GM19035 (cell line): ENCODE measurements around the gene CRYAA.

Experiments
- ATAC-seq: cut with Tn5 transposase; IDR thresholded peaks from one replicate; pipeline ENCODE4 v1.9.1; 2021; ENCODE audit not compliant: unreplicated experiment

CRYAA gene

GRCh38 chr21:43201491-43201890, 32.7 kb downstream of the CRYAA start:
- no peak for ATAC-seq

DNA sequence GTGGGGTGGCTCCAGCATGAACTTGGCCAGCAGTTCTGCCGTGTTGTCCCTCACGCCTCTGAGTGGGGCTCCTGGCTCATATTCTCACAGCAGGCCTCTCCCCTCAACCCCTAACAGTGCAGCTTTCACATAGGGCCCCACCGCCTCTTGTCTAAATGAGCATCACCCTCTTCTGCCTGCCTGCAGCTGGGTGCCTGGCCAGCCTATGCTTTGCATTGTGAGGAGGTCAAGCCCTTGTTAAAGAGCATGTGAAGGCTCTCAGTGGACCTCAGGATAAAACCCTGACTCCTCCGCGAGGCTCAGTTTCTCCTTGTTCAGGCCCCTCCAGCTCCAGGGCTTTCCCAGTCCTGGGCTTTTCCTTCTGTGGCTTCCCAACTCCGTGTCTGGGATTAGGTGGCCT, 34.8 kb downstream of the CRYAA start:
- no peak for ATAC-seq

DNA sequence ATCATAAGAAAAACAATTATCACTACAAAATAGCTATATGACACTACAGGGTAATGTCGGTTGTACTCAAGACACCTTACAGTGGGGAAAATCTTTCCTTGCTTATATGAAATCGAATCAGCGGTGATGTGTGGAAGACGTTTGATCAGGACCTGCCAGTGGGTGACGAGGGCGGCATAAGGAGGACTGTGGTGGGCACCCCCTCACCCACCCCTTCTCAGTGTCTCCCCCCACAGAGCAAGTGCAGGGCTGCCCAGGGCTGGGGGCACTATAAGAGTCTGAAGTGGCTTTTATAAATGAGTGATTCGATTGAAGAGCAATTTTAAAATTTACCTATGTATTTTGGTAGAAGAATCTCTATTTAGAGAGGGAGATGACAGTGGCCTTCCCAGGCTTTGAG, 35.8 kb downstream of the CRYAA start:
- ATAC-seq, result no peak

DNA sequence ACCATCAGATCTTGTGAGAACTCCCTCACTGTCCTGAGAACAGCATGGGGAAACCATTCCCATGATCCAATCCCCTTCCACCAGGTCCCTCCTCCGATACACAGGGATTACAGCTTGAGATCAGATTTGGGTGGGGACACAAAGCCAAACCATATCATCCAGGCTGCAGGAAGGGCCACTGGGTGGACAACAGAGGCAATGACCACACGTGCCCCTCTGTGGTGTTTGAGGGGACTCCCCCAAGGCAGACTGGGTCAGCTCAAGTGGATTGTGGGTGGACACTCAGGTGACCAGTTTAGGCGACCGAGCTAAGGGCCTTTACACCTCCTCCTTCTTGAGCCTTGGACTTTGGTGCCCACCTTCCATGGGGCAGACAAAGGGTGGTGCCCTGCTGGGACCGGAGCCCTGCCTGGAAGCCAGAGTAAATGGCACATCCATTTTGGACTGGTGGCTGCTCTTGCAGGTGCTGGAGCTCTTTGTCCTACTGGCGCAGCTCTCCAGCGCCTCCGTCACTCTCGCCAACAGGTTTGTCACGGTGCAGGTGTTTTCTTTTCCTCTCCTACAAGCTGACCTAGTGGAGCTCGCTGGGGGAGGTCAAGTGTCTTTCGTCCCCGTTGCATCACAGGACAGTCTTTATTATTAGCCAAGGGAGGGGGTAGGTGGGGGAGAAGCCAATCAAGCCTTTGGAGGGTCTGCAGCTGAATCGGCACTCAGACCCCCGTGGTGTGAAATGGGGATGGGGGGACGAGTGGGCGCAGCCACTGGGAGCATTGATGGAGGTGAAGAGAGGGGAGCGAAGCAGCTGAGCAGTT, 37.6 kb downstream of the CRYAA start:
- ATAC-seq, result no peak

GRCh38 chr21:43207043-43207315, 38.2 kb downstream of the CRYAA start:
- no peak for ATAC-seq

GRCh38 chr21:43207868-43208267, 39.1 kb downstream of the CRYAA start:
- no peak for ATAC-seq

GRCh38 chr21:43208561-43209332, 39.9 kb downstream of the CRYAA start:
- ATAC-seq, result no peak

- ATAC-seq, result no peak
Measured at GRCh38 chr21:43209575-43210453, 41.0 kb downstream of the CRYAA start.

DNA sequence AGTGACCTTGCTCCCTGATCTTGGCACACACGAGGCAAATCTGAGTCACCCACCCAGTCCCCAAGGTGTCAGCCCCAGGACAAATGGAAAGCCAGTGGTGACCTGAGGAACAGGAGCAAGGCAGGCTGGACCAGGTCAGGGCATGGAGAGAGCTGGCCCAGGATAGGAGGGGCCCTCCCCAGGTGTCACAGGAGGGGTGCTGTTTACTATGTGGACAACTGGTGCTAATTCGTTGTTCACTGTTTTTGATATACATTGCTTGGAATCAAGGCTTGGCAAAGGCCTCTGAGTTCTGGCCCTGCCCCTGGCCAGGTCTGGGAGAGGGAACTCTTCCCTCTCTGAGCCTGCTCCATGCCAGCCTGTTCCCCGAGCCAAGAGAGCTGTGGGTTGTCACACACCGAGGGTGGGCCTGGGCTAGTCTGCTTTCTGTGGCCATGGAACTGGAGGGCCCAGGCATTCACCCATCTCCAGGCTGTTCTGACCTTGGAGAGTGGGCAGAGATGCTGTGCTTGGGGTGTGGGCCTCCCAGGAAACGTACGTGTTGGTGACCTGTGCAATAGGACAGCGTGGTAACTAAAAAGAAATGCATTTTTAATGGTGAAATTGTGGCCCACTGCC, 41.8 kb downstream of the CRYAA start:
- no peak for ATAC-seq

DNA sequence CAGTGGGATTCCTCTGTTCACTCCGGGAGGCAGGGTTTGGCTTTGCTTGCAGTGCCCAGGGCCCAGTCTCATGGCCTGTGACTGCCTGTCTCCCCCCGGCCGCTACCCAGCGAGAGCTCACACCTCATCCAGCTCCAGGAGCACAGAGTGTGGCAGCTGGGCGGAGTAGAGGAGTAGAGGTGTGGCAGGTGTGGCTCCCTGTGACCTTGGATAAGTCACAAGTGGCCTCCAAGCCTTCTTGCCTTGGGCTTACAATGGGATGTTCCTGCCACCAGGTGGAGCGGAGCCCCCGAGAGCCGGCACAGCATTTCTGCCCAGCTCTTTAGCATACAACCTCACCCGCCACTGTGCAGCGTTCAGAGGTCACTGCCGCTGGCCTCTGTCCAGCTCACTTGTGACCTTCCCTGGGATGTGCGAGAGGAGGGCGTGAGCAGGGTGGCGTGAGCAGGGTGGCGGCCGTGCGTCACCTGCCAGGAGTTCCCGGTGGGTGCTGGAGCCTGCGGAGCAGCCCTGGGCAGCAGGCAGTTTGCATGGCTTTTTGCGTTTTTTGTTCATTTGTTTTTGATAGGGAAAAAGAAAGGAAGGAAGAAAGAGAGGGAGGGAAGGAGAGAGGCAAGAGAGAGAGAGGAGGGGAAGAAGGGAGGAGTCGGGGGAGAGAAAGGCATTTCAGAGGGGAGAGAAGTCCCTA, 42.4 kb downstream of the CRYAA start:
- no peak for ATAC-seq

DNA sequence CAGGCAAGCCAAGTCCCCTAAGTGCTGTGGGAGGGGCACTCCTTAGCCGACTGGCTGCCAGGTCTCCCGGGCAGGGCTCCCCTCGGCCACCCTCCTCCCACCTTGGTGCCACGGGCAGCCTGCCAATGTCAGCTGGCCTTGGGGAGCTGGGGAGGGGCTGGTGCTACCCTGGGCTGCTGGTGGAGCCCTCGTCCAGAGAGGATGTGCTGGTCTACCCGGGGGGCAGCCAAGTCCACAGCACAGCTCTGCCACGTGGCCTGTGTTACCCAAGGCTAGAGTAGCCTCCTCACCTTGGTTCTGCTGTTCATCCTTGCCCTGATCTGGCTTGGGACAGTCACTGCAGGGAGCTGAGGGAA, 42.9 kb downstream of the CRYAA start:
- ATAC-seq, result no peak
